Activated T-cell treated with anti-CD3 and anti-CD28 coated beads, Interleukin-2, amount 50 U/mL, for 24 hours (primary cell): ENCODE results near the gene KDF1.
"Not testable (repeated sequence)": the region's sequence is repeated elsewhere in the genome, so short reads cannot be mapped to it uniquely, and the experiment has no call there.

Source experiments
- DNase-seq: peaks from one replicate; pipeline ENCODE4 v3.0.0-alpha.2; 2020
- H3K27ac Mint-ChIP-seq: 2 replicates; pipeline ENCODE4 v1.8.0; 2020; ENCODE audit warnings: mild to moderate bottlenecking, mixed read lengths
- H3K27me3 Mint-ChIP-seq: 2 replicates; pipeline ENCODE4 v1.8.0; 2020; ENCODE audit warnings: mixed read lengths
- H3K36me3 Mint-ChIP-seq: 2 replicates; pipeline ENCODE4 v1.8.0; 2020; ENCODE audit warnings: low read depth, mixed read lengths
- H3K4me1 Mint-ChIP-seq: 2 replicates; pipeline ENCODE4 v1.8.0; 2020; ENCODE audit warnings: low read depth, mixed read lengths
- H3K4me3 Mint-ChIP-seq: 2 replicates; pipeline ENCODE4 v1.8.0; 2020; ENCODE audit warnings: mild to moderate bottlenecking, moderate library complexity, mixed read lengths
- H3K9me3 Mint-ChIP-seq: 2 replicates; pipeline ENCODE4 v1.8.0; 2020; ENCODE audit warnings: mixed read lengths

The KDF1 gene

GRCh38 chr1:26951821-26952497 lies 8.3 kb downstream of the KDF1 start:
- peaks cover 19% of the 10 kb centered on the region for H3K36me3 Mint-ChIP-seq
- peak overlapping the region; percentile 56 for H3K27ac Mint-ChIP-seq
- no peak overlapping the region for H3K4me3 Mint-ChIP-seq
- no peak for DNase-seq
- no peaks in the 10 kb centered on the region for H3K4me1 Mint-ChIP-seq
- no peaks in the 10 kb centered on the region for H3K27me3 Mint-ChIP-seq
- H3K9me3 Mint-ChIP-seq, result no peaks in the 10 kb centered on the region

DNA sequence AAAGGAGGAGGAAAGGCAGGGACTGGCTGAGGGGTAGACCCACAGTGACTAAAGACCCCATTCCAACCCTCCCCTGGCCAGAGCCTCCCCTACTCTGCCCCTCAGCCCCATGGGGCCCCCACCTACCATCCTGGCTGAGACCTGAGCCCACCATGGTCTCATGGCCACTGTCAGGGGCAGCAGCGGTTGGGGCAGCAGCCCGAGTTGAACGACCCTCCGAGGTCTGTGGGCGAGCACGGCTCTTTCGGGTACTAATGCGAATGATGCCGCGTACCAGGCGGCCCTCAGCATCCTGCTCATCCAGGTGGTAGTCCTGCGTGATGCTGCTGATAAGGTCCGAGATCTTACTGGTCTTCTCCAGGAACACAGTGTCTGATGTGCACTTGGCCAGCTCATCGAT lies 9.1 kb downstream of the KDF1 start:
- H3K9me3 Mint-ChIP-seq, result no peaks in the 10 kb centered on the region
- no peaks in the 10 kb centered on the region for H3K4me1 Mint-ChIP-seq
- no peaks in the 10 kb centered on the region for H3K27me3 Mint-ChIP-seq
- H3K4me3 Mint-ChIP-seq, result no peak overlapping the region
- H3K36me3 Mint-ChIP-seq, result peaks cover 26% of the 10 kb centered on the region
- DNase-seq, result no peak
- peak overlapping the region; percentile 56 for H3K27ac Mint-ChIP-seq

DNA sequence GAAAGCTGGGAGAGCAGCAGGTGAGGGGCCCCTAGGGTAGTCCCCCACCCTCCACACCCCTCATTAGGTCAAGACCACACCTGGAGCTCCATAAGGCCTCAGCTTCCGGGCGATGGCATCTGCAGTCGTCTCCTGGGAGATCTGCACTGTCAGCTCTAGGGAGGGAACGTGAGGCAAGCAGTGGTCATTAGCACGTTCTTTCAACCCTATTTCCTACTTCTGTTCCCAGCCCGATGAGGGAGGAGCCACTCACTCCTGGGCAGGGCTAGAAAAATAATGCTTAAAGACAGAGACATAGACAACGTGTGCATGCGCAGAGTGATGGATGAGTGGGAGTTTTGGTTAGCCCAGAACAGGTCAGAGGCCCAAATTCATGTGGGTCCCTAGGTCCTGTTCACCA lies 9.7 kb downstream of the KDF1 start:
- no peaks in the 10 kb centered on the region for H3K4me1 Mint-ChIP-seq
- peaks cover 32% of the 10 kb centered on the region for H3K36me3 Mint-ChIP-seq
- no peaks in the 10 kb centered on the region for H3K27me3 Mint-ChIP-seq
- no peaks in the 10 kb centered on the region for H3K9me3 Mint-ChIP-seq
- DNase-seq, result no peak
- H3K27ac Mint-ChIP-seq, result no peak overlapping the region
- no peak overlapping the region for H3K4me3 Mint-ChIP-seq

DNA sequence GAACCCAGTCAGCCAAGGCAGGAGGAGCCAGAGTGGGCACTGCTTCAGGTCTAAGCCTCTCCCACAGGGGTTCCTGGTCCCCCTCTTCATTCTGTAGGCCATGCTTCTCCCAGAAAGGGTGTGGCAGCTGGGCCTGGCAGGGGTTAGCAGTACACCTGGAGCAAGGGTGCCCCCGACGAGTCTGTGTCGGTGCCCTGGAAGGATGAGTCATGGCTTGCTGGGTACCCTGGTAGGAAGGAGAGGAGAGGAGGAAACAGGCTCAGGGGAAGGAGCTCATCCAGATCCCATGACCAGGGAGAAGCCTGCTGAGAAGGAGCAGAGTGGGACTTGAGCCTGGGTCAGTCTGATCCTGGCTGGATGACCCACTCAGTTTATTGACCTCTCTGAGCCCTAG lies 10.3 kb downstream of the KDF1 start:
- no peak overlapping the region for H3K27ac Mint-ChIP-seq
- no peaks in the 10 kb centered on the region for H3K4me1 Mint-ChIP-seq
- H3K36me3 Mint-ChIP-seq, result peaks cover 39% of the 10 kb centered on the region
- no peaks in the 10 kb centered on the region for H3K9me3 Mint-ChIP-seq
- no peaks in the 10 kb centered on the region for H3K27me3 Mint-ChIP-seq
- H3K4me3 Mint-ChIP-seq, result no peak overlapping the region
- DNase-seq, result no peak

GRCh38 chr1:26949266-26949925 lies 10.9 kb downstream of the KDF1 start:
- H3K27me3 Mint-ChIP-seq, result no peaks in the 10 kb centered on the region
- H3K9me3 Mint-ChIP-seq, result no peaks in the 10 kb centered on the region
- no peak overlapping the region for H3K4me3 Mint-ChIP-seq
- no peak for DNase-seq
- no peaks in the 10 kb centered on the region for H3K4me1 Mint-ChIP-seq
- no peak overlapping the region for H3K27ac Mint-ChIP-seq
- H3K36me3 Mint-ChIP-seq, result peaks cover 43% of the 10 kb centered on the region

- H3K9me3 Mint-ChIP-seq, H3K27me3 Mint-ChIP-seq, H3K4me1 Mint-ChIP-seq, H3K4me3 Mint-ChIP-seq, H3K27ac Mint-ChIP-seq, DNase-seq: not testable (repeated sequence)
- H3K36me3 Mint-ChIP-seq, result peaks cover 50% of the 10 kb centered on the region
These were observed 11.6 kb downstream of the KDF1 start for GRCh38 chr1:26948725-26949057.

- H3K27me3 Mint-ChIP-seq, result no peaks in the 10 kb centered on the region
- H3K27ac Mint-ChIP-seq, result no peak overlapping the region
- no peak for DNase-seq
- no peaks in the 10 kb centered on the region for H3K4me1 Mint-ChIP-seq
- H3K9me3 Mint-ChIP-seq, result no peaks in the 10 kb centered on the region
- no peak overlapping the region for H3K4me3 Mint-ChIP-seq
- H3K36me3 Mint-ChIP-seq, result peaks cover 69% of the 10 kb centered on the region
These were observed 14.0 kb downstream of the KDF1 start for GRCh38 chr1:26946270-26946669.

GRCh38 chr1:26945728-26946127 lies 14.5 kb downstream of the KDF1 start:
- Mint-ChIP-seq H3K4me1 (no peaks in the 10 kb centered on the region), H3K9me3 (no peaks in the 10 kb centered on the region), H3K27ac (no peak overlapping the region), H3K36me3 (peaks cover 72% of the 10 kb centered on the region), H3K27me3 (no peaks in the 10 kb centered on the region), H3K4me3 (no peak overlapping the region)
- no peak for DNase-seq

DNA sequence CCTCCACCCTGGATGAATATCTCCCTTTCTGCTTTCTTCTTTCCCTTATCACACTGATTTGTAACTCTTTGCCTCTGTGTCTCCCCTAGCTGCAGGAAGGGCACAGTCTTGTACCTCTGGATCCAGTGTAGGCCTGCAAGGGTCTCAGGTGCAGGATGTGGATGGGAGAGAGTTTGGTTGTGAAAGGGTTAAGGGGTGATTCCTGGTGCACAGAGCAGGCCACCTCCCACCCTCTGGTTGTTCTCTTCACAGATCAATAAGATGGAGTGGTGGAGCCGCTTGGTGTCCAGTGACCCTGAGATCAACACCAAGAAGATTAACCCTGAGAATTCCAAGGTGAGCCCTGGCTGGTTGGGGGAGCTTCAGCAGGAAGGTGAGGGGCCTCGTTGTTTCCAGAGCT lies 15.1 kb downstream of the KDF1 start:
- DNase-seq, result no peak
- H3K4me3 Mint-ChIP-seq, result no peak overlapping the region
- H3K4me1 Mint-ChIP-seq, result peaks cover 1% of the 10 kb centered on the region
- peaks cover 76% of the 10 kb centered on the region for H3K36me3 Mint-ChIP-seq
- no peaks in the 10 kb centered on the region for H3K9me3 Mint-ChIP-seq
- no peak overlapping the region for H3K27ac Mint-ChIP-seq
- H3K27me3 Mint-ChIP-seq, result no peaks in the 10 kb centered on the region

DNA sequence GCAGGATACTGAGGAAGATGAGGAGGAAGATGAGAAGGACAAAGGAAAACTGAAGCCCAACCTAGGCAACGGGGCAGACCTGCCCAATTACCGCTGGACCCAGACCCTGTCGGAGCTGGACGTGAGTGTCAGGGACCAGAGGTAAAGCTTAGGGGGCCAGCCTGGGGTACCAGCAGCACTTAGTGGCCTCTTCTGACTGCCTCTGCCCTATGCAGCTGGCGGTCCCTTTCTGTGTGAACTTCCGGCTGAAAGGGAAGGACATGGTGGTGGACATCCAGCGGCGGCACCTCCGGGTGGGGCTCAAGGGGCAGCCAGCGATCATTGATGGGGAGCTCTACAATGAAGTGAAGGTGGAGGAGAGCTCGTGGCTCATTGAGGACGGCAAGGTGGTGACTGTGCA lies 17.6 kb downstream of the KDF1 start:
- H3K36me3 Mint-ChIP-seq, result peaks cover 94% of the 10 kb centered on the region
- no peaks in the 10 kb centered on the region for H3K27me3 Mint-ChIP-seq
- H3K9me3 Mint-ChIP-seq, result no peaks in the 10 kb centered on the region
- peak overlapping the region; percentile 67 for H3K27ac Mint-ChIP-seq
- no peak overlapping the region for H3K4me3 Mint-ChIP-seq
- H3K4me1 Mint-ChIP-seq, result peaks cover 1% of the 10 kb centered on the region
- no peak for DNase-seq

DNA sequence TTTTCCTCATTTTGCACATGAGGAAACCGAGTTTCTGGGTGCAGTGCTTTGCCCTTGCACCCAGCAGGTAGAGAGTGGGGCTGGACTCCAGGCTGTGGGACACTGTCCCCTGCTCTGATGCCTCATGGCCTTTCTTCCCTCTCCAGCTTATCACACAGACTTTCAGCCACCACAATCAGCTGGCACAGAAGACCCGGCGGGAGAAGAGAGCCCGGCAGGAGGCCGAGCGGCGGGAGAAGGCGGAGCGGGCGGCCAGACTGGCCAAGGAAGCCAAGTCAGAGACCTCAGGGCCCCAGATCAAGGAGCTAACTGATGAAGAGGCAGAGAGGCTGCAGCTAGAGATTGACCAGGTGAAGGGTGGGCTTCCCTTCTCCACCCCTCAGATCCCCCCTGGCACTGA lies 19.0 kb downstream of the KDF1 start:
- peaks cover 92% of the 10 kb centered on the region for H3K36me3 Mint-ChIP-seq
- no peaks in the 10 kb centered on the region for H3K9me3 Mint-ChIP-seq
- peaks cover 1% of the 10 kb centered on the region for H3K4me1 Mint-ChIP-seq
- no peaks in the 10 kb centered on the region for H3K27me3 Mint-ChIP-seq
- DNase-seq, result no peak
- no peak overlapping the region for H3K4me3 Mint-ChIP-seq
- H3K27ac Mint-ChIP-seq, result no peak overlapping the region

DNA sequence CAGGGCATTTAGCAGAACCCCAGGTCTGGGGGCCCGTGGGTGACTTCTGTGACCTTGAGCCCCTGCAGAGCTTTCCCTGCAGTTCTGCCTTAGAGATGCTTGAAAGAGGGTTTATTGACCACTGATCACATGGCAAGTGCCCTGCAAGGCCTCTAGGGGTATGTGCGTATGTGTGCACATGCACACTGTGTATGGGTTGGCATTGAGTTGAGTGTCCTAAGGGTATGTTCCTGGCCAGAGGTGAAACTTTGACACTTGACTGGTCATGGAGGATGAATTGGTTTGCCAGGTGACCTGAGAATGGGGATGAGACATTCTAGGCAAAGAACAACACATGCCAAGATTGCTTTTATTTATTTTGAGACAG lies 21.6 kb downstream of the KDF1 start:
- H3K36me3 Mint-ChIP-seq, result peaks cover 84% of the 10 kb centered on the region
- H3K27me3 Mint-ChIP-seq, result no peaks in the 10 kb centered on the region
- H3K4me1 Mint-ChIP-seq, result peaks cover 1% of the 10 kb centered on the region
- H3K27ac Mint-ChIP-seq, result peak overlapping the region; percentile 50
- no peak for DNase-seq
- no peak overlapping the region for H3K4me3 Mint-ChIP-seq
- no peaks in the 10 kb centered on the region for H3K9me3 Mint-ChIP-seq

- Mint-ChIP-seq H3K4me3 (no peak overlapping the region), H3K4me1 (peaks cover 1% of the 10 kb centered on the region), H3K9me3 (no peaks in the 10 kb centered on the region), H3K27me3 (no peaks in the 10 kb centered on the region), H3K36me3 (peaks cover 84% of the 10 kb centered on the region), H3K27ac (peak overlapping the region; percentile 50)
- DNase-seq, result no peak
These were observed 22.1 kb downstream of the KDF1 start for GRCh38 chr1:26938004-26938658.

- DNase-seq, result no peak
- no peaks in the 10 kb centered on the region for H3K9me3 Mint-ChIP-seq
- no peak overlapping the region for H3K27ac Mint-ChIP-seq
- peaks cover 84% of the 10 kb centered on the region for H3K36me3 Mint-ChIP-seq
- no peaks in the 10 kb centered on the region for H3K27me3 Mint-ChIP-seq
- H3K4me3 Mint-ChIP-seq, result no peak overlapping the region
- peaks cover 3% of the 10 kb centered on the region for H3K4me1 Mint-ChIP-seq
These were observed 23.4 kb downstream of the KDF1 start for GRCh38 chr1:26936823-26937222.

DNA sequence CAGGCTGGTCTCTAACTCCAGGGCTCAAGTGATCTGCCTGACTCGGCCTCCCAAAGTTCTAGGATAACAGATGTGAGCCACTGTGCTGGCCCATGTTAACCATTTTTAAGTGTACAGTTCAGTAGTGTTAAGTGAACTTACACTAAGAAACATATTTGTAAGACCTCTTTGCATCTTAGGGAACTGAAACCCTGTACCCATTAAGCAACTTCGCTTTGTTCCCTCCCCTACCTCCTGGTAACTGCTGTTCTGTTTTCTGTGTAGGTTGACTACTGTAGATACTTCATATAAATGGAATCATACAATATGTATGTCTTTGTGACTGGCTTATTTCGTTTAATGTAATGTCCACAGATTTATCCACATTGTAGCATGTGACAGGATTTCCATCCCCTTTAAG lies 27.7 kb downstream of the KDF1 start:
- Mint-ChIP-seq H3K27ac (no peak overlapping the region), H3K27me3 (no peaks in the 10 kb centered on the region), H3K9me3 (no peaks in the 10 kb centered on the region), H3K4me1 (peaks cover 5% of the 10 kb centered on the region), H3K4me3 (no peak overlapping the region), H3K36me3 (peaks cover 74% of the 10 kb centered on the region)
- no peak for DNase-seq
